ENCODE results near the gene PGAM1. TPM values are rescaled to one million over a fixed set of nuclear protein-coding genes. Genes with fewer than 3 reads are reported as not detected.

The PGAM1 gene
- polyA plus RNA-seq = 100 to 1,000 TPM in 2 of 3 donors, 10 to 100 TPM in 1; 77.7 to 201 (median 193) TPM

DNA sequence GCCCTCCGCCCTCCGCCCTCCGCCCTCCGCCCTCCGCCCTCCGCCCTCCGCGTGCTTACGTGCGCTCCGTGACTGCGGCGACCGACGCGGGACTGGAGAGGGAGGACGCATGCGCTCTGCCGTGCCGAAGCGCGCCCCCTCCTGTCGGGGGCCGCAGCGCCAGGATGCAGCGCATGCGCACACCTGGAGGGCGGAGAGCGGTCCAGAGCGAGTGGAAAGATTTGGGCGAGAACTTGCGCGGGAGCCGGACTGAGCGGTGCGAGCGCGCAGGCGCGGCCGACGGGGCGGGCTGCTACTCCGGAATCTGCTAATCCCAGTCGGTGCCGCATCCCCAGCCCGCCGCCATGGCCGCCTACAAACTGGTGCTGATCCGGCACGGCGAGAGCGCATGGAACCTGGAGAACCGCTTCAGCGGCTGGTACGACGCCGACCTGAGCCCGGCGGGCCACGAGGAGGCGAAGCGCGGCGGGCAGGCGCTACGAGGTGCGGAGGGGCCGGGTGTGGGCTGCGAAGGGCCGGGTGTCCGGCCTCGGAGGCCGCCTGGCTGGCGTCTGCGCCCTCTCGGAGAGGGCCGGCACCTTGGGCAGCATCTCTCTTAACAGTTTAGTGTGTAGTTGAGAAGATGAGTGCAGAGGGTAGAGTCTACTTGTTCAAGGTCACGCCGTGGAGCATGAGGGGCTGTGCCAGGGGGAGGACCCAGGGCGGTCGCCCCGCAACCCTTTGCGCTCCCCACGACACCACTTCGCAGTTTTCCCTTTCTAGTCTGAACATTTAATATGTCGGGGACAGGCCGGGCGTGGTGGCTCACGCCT is at the start of gene PGAM1:
Gene PGAM1 (plus strand): TSS at position 228 of the 812 bp plus-strand sequence. CDS start 117 bp downstream, at position 345.
- peak within 1 kb of the TSS; percentile 42 for H3K27ac ChIP-seq (ENCODE audit: low read depth, low read length)
- 0 to 1% (median 1%) methylated on average over 64 to 86 of the region's 90 CpGs for WGBS, 3 donors

DNA sequence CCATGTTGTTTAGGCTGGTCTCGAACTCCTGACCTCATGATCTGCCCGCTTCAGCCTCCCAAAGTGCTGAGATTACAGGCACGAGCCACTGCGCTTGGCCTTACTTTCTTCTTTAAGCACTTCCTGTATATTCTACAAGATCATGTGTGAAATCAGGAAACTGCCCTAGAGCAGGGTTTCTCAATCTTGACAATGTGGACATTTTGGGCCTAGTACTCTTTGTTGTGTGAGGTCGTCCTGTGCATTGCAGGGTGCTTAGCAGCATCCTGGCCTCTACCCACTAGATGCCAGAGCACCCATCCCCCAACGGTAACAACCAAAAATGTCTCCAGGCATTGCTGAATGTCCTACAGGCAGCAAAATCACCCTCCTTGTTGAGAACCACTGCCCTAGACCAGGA is 49.6 kb upstream of the PGAM1 start:
- H3K27ac ChIP-seq (ENCODE audit: low read depth, low read length) = no peak overlapping the region
- 59 to 97% (median 79%) methylated on average over 6 of the region's 6 CpGs for WGBS, 3 donors

DNA sequence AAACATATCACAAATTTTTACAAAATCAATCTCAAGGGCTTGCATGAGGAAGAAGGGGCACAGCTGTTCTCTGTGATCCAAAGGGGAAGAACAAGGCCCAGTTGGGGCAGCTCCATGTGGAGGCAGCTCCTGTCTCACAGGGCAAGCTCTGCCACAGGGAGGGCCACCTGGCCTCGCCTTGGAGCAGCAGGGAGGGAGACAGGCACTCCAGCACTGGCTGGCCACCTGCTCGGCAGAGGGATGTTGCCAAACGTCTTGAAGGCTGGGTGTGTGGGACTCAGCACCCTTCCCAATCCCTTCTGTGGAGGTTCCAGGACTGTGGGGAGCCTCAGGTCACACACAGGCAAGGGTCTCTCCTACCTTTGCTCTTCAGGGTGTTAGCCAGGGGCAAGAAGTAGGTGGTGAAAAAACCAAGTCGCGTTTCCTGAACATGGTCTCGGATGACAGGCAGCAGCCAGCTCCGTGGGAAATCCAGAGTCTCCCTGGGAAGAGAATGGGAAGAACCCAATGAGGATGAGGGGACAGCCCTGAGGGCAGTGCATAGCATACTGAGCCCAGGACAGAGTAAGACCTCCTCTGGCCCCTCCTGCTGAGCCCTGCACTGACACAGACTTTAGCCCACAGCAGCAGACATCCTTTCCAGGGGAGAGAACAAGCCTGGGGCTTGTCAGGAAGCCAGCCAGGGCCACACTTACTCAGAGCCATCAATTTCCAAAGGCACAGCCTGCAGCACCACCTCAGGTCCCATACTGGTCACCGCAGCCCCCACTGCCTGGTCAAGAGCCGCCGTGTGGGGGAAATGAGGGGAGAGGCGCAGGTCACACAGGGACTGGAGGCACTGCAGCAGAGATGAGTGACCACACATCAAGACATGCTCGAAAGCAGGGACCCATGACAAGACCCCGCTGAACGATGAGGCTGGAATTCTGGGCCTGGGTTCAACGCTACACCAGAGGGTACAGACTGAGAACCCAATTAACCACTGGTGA is 46.8 kb upstream of the PGAM1 start:
- no peak overlapping the region for H3K27ac ChIP-seq (ENCODE audit: low read depth, low read length)
- WGBS, 3 donors = 81 to 88% (median 87%) methylated on average over 14 to 15 of the region's 15 CpGs

DNA sequence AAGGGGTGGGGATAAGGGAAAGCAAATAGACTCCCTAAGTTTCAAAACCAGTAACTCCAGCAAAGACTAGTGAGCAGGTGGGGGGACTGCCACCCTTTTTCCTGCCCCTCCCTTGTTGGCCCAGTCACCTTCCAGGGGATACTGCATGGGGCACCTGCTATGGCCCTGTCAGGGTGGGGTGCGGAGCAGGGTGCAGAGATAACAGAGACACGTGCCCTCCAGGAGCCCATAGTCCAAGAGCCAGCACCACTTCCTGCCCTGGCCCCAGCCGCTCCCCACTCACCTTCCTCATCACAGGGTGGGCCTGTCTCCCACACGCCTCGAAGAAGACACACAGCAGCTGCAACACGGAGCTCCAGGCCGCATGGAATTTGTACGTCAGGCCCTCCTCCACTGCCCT is 45.5 kb upstream of the PGAM1 start:
- H3K27ac ChIP-seq (ENCODE audit: low read depth, low read length) = no peak overlapping the region
- WGBS, 3 donors = 89 to 90% (median 89%) methylated on average over 8 of the region's 8 CpGs

DNA sequence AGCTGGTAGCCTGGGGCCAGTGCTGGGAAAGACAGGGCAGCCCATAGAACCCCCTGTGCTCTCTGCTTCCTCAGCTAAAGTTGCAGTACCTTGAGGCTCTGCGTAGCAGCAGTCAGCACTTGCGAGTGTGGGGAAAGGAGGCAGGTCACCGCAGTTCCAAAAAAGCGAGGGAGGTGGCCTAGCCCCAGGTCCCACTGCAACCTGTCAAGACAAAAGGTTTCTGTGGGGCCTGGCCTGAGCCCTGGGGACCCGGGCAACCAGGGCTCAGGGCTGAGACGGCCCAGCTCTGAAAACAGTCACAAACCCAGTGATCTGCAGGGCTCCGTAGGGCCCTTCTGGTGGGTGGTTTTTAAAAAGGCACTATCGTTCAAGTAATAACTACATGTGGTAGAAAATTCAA is 44.4 kb upstream of the PGAM1 start:
- 81 to 94% (median 90%) methylated on average over 8 of the region's 8 CpGs for WGBS, 3 donors

DNA sequence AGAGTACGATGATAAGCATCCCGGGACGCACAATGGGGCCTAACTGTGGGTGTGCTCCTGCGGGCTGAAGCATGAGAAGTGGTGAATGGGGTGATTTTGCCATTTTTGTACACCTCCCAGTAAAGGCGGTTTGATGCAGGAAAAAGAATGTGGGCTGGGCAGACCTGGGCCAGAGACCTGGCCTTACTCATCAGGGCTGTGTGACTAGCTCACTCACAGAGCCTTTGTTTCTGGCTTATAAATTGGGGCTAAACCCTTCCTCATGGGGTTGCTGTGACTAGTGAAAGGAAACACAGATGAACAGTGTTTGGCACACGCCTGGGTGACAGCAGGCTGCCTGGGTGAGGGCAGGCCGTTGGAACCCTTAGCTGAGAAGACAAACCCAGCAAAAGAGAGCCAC is 42.8 kb upstream of the PGAM1 start:
- WGBS, 3 donors = 94 to 96% (median 95%) methylated on average over 7 of the region's 7 CpGs
- H3K27ac ChIP-seq (ENCODE audit: low read depth, low read length) = no peak overlapping the region

More for the DNA sequence above, 44.4 kb upstream of the PGAM1 start:
- no peak overlapping the region for H3K27ac ChIP-seq (ENCODE audit: low read depth, low read length)

DNA sequence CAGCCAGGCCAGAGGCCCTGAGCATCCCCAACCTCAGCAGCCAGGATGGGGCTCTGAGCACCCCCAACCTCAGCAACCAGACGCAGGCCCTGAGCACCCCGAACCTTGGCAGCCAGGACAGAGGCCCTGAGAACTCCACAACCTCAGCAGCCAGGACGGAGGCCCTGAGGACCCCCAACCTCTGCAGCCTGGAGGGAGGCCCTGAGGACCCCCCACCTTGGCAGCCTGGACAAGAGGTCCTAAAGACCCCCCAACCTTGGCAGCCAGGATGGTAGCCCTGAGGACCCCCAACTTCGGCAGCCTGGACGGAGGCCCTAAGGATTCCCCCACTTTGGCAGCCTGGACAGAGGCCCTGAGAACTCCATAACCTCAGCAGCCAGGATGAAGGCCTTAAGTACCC is 41.8 kb upstream of the PGAM1 start:
- no peak overlapping the region for H3K27ac ChIP-seq (ENCODE audit: low read depth, low read length)
- WGBS, 3 donors = 97 to 98% (median 98%) methylated on average over 5 of the region's 5 CpGs

DNA sequence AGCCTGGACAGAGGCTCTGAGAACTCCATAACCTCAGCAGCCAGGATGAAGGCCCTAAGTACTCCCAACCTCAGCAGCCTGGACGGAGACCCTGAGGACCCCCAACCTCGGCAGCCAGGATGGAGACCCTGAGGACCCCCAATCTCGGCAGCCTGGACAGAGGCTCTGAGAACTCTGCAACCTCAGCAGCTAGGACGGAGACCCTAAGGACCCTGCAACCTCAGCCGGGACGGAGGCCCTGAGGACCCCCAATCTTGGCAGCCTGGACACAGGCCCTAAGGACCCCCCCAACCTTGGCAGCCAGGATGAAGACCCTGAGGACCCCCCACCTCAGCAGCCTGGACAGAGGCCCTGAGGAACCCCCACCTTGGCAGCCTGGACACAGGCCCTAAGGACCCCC is 41.4 kb upstream of the PGAM1 start:
- 93 to 96% (median 96%) methylated on average over 6 of the region's 6 CpGs for WGBS, 3 donors

DNA sequence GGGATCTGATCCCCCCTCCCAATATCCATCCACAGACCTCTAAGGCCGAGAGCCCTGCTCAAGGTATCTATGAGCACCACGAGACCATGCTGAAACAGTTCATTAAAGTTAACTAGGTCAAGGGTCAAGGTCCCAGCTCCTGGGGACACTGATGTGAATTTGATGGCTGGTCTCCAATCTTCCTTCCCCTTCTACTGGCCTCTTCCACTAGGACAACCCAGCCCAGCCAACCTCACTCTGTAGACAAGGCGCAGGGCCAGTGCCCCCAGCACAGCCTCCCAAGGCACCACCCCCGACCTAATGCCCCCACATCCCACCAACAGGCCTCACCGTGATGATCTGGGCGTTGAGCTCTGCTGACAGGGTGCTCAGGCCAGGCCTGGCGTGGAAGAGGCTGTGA is 40.4 kb upstream of the PGAM1 start:
- WGBS, 3 donors = 83 to 90% (median 87%) methylated on average over 7 of the region's 7 CpGs
- H3K27ac ChIP-seq (ENCODE audit: low read depth, low read length) = no peak overlapping the region

More for the DNA sequence above, 41.4 kb upstream of the PGAM1 start:
- H3K27ac ChIP-seq (ENCODE audit: low read depth, low read length) = no peak overlapping the region

DNA sequence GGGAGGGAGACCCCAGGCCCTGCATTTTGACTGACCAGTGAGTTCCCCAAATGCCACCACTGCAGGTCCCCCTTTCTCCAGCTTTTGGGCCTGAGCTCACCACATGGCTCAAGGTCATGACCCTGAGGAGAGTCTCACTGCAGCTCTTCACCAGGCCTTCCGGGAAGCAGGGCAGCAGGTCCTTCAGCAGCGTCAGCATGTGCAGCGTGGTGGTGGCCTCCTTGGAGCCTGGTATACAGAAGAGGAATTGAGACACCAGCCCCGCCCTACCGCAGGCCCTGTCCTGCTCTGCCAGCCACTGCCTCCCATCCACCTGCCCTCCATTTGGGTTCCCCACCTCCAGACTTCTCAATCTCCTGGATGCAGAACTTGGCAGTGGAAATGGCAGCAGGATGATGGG is 37.8 kb upstream of the PGAM1 start:
- WGBS, 3 donors = 77 to 91% (median 84%) methylated on average over 5 of the region's 5 CpGs

DNA sequence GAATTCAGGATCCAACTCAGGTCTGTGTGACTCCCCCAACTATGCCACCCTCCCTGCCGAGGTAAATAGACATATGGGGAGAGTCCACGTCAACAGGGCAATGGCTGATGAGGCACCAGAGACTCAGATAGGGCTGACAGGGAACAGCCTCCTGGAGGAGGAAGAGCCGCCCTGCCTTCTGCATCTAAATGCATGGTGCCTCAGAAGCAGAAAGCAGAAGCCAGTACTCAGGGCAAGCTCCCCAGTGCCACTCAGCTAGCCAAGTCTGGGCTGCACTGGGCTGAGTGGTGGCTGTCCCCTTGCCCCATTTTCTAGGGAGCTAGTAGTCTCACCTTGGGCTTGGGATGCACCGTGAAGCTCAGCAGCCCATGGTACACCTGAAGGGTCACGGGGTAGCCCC is 35.9 kb upstream of the PGAM1 start:
- 86 to 94% (median 92%) methylated on average over 5 of the region's 5 CpGs for WGBS, 3 donors
- H3K27ac ChIP-seq (ENCODE audit: low read depth, low read length) = no peak overlapping the region

More for the DNA sequence above, 37.8 kb upstream of the PGAM1 start:
- H3K27ac ChIP-seq (ENCODE audit: low read depth, low read length) = no peak overlapping the region

DNA sequence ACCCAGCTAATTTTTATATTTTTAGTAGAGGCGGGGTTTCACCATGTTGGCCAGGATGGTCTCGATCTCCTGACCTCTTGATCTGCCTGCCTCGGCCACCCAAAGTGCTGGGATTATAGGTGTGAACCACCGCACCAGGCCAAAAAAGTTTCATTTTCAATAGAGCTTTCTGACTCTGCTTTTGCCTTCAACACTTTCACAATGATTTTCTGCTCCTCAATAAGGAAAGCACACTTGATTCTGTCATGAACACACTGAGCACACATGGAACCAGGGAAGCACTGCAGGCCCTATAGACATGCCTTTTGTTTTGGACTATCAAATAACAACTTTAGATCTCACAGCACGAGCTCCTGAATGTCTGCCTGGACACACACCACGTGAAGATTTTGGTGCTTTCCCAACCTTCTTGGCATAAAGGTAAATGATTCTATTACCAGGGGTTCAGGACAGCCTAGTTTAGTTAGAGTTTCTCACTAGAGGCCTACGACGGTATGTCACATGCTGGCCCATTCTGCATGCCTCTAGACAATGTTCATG is 32.9 kb upstream of the PGAM1 start:
- WGBS, 3 donors = 92 to 94% (median 93%) methylated on average over 8 of the region's 8 CpGs

DNA sequence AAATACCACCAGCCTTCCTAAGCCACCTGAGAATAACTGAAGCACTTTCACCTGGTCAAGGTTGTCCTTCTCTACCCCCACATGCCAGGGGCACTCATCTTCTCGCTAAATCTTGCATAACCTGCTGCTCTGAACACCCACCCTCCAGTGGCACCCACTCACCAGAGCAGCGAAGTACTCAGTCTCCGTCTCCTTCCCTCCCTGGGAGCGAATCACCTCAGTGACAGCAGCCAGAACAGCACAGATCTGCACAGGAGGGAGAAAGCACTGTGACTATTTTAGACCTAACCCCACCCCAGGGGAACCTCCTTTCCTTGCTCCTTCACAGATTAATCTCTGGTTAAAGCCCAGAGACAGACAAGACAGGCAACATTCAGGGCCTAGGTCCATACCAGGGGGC is 29.9 kb upstream of the PGAM1 start:
- no peak overlapping the region for H3K27ac ChIP-seq (ENCODE audit: low read depth, low read length)
- WGBS, 3 donors = 69 to 93% (median 71%) methylated on average over 4 of the region's 4 CpGs

More for the DNA sequence above, 32.9 kb upstream of the PGAM1 start:
- no peak overlapping the region for H3K27ac ChIP-seq (ENCODE audit: low read depth, low read length)

DNA sequence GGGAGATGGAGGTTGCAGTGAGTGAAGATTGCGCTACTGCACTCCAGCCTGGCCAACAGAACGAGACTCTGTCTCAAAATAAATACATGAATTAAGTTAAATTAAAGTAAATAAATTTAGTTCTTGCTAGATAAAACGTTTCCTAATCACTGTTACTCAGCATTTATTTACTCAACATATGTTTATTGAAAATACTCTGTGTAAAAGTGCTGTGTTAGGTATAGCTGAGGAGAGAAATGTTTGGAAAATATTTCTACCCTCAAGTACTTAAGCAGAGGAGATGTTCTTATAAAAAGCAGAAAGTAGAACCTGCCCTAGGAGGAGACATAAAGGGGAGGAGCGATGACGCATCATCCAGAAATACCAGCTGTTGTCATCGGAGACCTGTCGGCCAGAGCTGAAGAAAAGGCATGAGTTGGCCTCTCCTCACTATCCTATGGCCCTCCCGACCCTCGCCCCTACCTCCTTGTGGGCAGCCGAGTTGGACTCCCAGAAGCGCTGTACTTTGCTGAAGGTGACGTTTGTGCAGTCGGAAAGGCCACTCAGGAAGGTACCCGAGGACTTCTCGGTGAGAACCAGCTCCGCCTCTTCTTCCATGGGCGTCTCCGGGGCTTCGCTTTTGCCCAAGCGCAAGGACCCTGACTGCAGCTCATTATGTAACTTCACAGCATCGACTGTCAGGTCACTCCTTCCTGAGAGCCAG is 26.0 kb upstream of the PGAM1 start:
- WGBS, 3 donors = 17 to 38% (median 36%) methylated on average over 21 of the region's 21 CpGs
- peak overlapping the region; percentile 28 for H3K27ac ChIP-seq (ENCODE audit: low read depth, low read length)

DNA sequence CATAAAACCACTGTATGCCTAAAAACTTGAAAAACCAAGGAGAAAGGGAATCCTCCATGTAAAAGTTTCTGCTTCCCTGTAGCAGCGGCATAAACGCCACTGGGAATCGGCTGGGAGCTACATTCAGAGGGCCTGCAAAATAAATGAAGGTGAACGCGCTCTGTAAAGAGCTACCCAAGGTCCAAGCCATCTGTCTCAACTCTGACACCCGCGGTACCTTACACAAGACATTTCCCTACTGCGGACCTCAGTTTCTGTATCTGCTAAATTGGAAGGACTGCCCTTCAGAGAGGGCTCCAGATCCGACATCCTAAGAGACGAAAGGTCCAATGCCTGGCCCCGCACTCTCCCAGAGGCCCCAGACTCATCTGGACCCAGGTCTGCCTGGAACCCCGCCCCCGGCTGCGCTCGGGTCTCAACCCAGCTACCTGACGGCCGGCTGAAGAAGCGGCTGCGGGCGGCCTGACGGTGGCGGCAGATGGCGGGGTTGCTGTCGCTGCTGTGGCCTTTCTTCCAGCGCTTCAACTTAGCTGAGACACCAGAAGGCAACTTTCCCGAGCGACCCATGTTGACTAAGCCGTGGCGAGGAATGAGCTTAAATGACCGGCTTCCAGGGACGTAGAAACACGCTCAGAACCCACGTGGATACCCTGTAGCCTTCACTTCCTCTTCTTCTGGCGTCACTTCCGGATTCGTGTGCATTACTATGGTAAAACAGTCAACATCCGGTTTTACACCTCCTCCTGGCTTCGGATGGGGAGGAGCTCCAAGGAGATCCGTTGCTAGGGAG is 25.1 kb upstream of the PGAM1 start, which contains the start of gene RRP12:
Gene RRP12 (minus strand): TSS at position 676 of the 790 bp plus-strand sequence. CDS start 109 bp downstream, at position 567.
- peak within 1 kb of the TSS; percentile 45 for H3K27ac ChIP-seq (ENCODE audit: low read depth, low read length)
- WGBS, 3 donors = 0 to 1% (median 1%) methylated on average over 39 of the region's 39 CpGs

DNA sequence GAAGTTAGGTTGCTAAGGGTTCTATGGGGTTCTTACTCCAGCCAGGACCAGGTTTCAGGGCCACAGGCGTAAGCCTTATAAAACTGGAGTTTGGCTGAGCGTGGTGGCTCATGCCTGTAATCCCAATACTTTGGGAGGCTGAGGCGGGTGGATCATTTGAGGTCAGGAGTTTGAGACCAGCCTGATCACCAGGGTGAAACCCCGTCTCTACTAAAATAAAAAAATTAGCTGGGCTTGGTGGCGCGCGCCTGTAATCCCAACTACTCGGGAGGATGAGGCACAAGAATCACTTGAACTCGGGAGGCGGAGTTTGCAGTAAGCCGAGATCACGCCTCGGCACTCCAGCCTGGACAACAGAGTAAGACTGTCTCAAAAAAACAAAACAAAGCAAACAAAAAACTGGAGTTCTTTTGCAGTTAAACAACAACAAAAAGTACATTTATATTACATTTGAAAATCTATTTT is 24.5 kb upstream of the PGAM1 start:
- WGBS, 3 donors = 62 to 68% (median 63%) methylated on average over 13 of the region's 13 CpGs
- H3K27ac ChIP-seq (ENCODE audit: low read depth, low read length) = no peak overlapping the region

DNA sequence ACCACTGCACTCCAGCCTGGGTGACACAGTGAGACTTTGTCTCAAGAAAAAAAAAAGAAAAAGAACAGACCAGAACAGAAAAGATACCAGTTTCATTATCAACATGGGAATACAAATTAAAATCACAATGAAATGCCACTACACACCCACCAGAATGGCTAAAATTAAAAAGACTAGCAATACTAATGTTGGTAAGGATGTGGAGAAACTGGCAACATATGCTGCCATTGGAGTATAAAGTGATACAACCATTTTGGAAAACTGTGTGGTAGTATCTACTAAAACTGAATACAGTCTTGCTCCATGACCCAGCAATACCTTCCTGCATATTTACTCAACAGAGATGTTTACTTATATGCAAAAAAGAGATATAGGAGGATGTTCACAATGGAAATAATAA is 21.9 kb upstream of the PGAM1 start:
- no peak overlapping the region for H3K27ac ChIP-seq (ENCODE audit: low read depth, low read length)

All from adipose tissue (tissue), 3 donors.